Mammary epithelial cell (primary cell): ENCODE data around the gene DCBLD1.

ENCODE experiments used
- CTCF ChIP-seq, 2 donors: IDR thresholded peaks in 1 of 2; conservative IDR thresholded peaks in 1 of 2; 2 replicates each; pipeline ENCODE4 v1.5.1; 2011 to 2012; ENCODE audit warnings: inconsistent platforms in 2 of 2, low read length in 2 of 2, mild to moderate bottlenecking in 2 of 2, control low read depth in 1 of 2, low read depth in 1 of 2; ENCODE audit not compliant: insufficient read depth in 1 of 2; ENCODE audit errors: extremely low read depth in 1 of 2
- EZH2 ChIP-seq: IDR thresholded peaks from 2 replicates; pipeline ENCODE4 v1.6.1; 2012; ENCODE audit warnings: low read length, inconsistent platforms, borderline replicate concordance

GRCh38 chr6:117464700-117465099 is 17.8 kb upstream of the DCBLD1 start:
- TF ChIP-seq CTCF (conservative IDR thresholded peaks at IDR 0.05 in 1 of 2, IDR thresholded peaks at IDR 0.05 in 1 of 2; ENCODE audit: extremely low read depth in 1 of 2, insufficient read depth in 1 of 2, low read depth in 1 of 2, low read length in 2 of 2) (no peak), EZH2 (no peak)
